HG03442 (cell line): ENCODE measurements around the gene FKBP8.
A peak's percentile ranks its signal among the peaks of the same experiment; 100 is the strongest.

ENCODE experiments used
- ATAC-seq: cut with Tn5 transposase; IDR thresholded peaks from one replicate; pipeline ENCODE4 v1.9.1; 2021; ENCODE audit warnings: mild to moderate bottlenecking, moderate library complexity; ENCODE audit not compliant: unreplicated experiment

The FKBP8 gene

GRCh38 chr19:18503337-18503970, 39.9 kb downstream of the FKBP8 start:
- no peak for ATAC-seq

GRCh38 chr19:18502638-18503294, 40.6 kb downstream of the FKBP8 start:
- no peak for ATAC-seq

- ATAC-seq, result no peak
These were observed 41.1 kb downstream of the FKBP8 start for GRCh38 chr19:18502246-18502637.

GRCh38 chr19:18501832-18502231, 41.5 kb downstream of the FKBP8 start:
- no peak for ATAC-seq

GRCh38 chr19:18501351-18501750, 42.0 kb downstream of the FKBP8 start:
- ATAC-seq, result no peak

- ATAC-seq, result no peak
These were observed 42.6 kb downstream of the FKBP8 start for GRCh38 chr19:18500799-18501198.

GRCh38 chr19:18500376-18500775, 43.0 kb downstream of the FKBP8 start:
- ATAC-seq, result no peak

- ATAC-seq, result no peak
These were observed 44.2 kb downstream of the FKBP8 start for GRCh38 chr19:18499055-18499775.

GRCh38 chr19:18496980-18497256, 46.5 kb downstream of the FKBP8 start:
- ATAC-seq, result no peak

GRCh38 chr19:18496167-18496979, 47.0 kb downstream of the FKBP8 start:
- peak; percentile 69 for ATAC-seq

GRCh38 chr19:18495204-18495911, 48.0 kb downstream of the FKBP8 start:
- ATAC-seq, result no peak

GRCh38 chr19:18494267-18494607, 49.1 kb downstream of the FKBP8 start:
- no peak for ATAC-seq

GRCh38 chr19:18493440-18494266, 49.7 kb downstream of the FKBP8 start:
- ATAC-seq, result no peak

GRCh38 chr19:18491995-18492953, 51.1 kb downstream of the FKBP8 start:
- ATAC-seq, result no peak

GRCh38 chr19:18490728-18491127, 52.6 kb downstream of the FKBP8 start:
- ATAC-seq, result no peak

GRCh38 chr19:18489627-18490184, 53.7 kb downstream of the FKBP8 start:
- no peak for ATAC-seq

- no peak for ATAC-seq
These were observed 54.3 kb downstream of the FKBP8 start for GRCh38 chr19:18488838-18489626.

- no peak for ATAC-seq
These were observed 55.0 kb downstream of the FKBP8 start for GRCh38 chr19:18488403-18488723.
